ENCODE measurements around the gene RGR.

The RGR gene

GRCh38 chr10:84261236-84261915 lies 16.5 kb downstream of the RGR start:
- DNase-seq (ENCODE audit: extremely low spot score): no peak
- ChIA-PET CTCF (interaction anchor here (1.0 to 12.8 kb wide), 3 partner anchors 8 to 277 kb away, joined by 3 to 326 read pairs (median 7); no protein-coding TSS in a partner anchor), POLR2A (no interaction called here)
- TF ChIP-seq CTCF (IDR thresholded peaks at IDR 0.05; ENCODE audit: control extremely low read depth, extremely low read depth, low read depth, missing control alignments): no peak

GRCh38 chr10:84262190-84262956 lies 17.5 kb downstream of the RGR start:
- TF ChIP-seq CTCF (IDR thresholded peaks at IDR 0.05; ENCODE audit: control extremely low read depth, extremely low read depth, low read depth, missing control alignments): no peak
- DNase-seq (ENCODE audit: extremely low spot score): no peak
- ChIA-PET CTCF (interaction anchor here (1.0 to 12.8 kb wide), 5 partner anchors 9 to 276 kb away, joined by 3 to 326 read pairs (median 15); no protein-coding TSS in a partner anchor), POLR2A (no interaction called here)

- no peak for DNase-seq (ENCODE audit: extremely low spot score)
- TF ChIP-seq CTCF (IDR thresholded peaks at IDR 0.05; ENCODE audit: control extremely low read depth, extremely low read depth, low read depth, missing control alignments): no peak
- ChIA-PET POLR2A (no interaction called here), CTCF (interaction anchor here (0.6 to 12.8 kb wide), 22 partner anchors 9 to 453 kb away, joined by 3 to 326 read pairs (median 5); partner anchors contain the start of gene LRIT1)
Observed at GRCh38 chr10:84263716-84264115, 18.9 kb downstream of the RGR start.

GRCh38 chr10:84264611-84265141 lies 19.8 kb downstream of the RGR start:
- CTCF ChIA-PET: interaction anchor here (0.6 to 12.8 kb wide), 34 partner anchors 8 to 452 kb away, joined by 3 to 326 read pairs (median 4); partner anchors contain the start of gene LRIT1
- POLR2A ChIA-PET: interaction anchor here (0.6 kb wide), 1 partner anchor 1267 kb away, joined by 3 read pairs; no protein-coding TSS in a partner anchor
- peak; percentile 74 for DNase-seq (ENCODE audit: extremely low spot score)
- peak; percentile 98 for TF ChIP-seq CTCF (IDR thresholded peaks at IDR 0.05; ENCODE audit: control extremely low read depth, extremely low read depth, low read depth, missing control alignments)

- TF ChIP-seq CTCF (IDR thresholded peaks at IDR 0.05; ENCODE audit: control extremely low read depth, extremely low read depth, low read depth, missing control alignments): no peak
- ChIA-PET POLR2A (no interaction called here), CTCF (interaction anchor here (0.7 to 12.8 kb wide), 12 partner anchors 9 to 291 kb away, joined by 3 to 326 read pairs (median 6); partner anchors contain the start of gene LRIT1)
- DNase-seq (ENCODE audit: extremely low spot score): no peak
Observed at GRCh38 chr10:84265418-84265817, 20.6 kb downstream of the RGR start.

GRCh38 chr10:84267503-84268126 lies 22.8 kb downstream of the RGR start:
- peak; percentile 50 for DNase-seq (ENCODE audit: extremely low spot score)
- ChIA-PET POLR2A (no interaction called here), CTCF (interaction anchor here (0.7 to 12.8 kb wide), 31 partner anchors 8 to 449 kb away, joined by 3 to 326 read pairs (median 4); partner anchors contain the start of gene RGR)
- peak; percentile 53 for TF ChIP-seq CTCF (IDR thresholded peaks at IDR 0.05; ENCODE audit: control extremely low read depth, extremely low read depth, low read depth, missing control alignments)

Measured in GM10248 (cell line).